HEK293T (cell line): Measurements from ENCODE around the gene WDR38.

ENCODE experiments used
- FOXK2 ChIP-seq: fragments of 450-650 bp; IDR thresholded peaks from 2 replicates; pipeline ENCODE4 v1.6.1; 2016; ENCODE audit warnings: mild to moderate bottlenecking
- FOXM1 ChIP-seq: fragments of 450-650 bp; IDR thresholded peaks from 2 replicates; pipeline ENCODE4 v1.6.1; 2017; ENCODE audit warnings: mild to moderate bottlenecking, borderline replicate concordance
- HDGF ChIP-seq: fragments of 450-650 bp; IDR thresholded peaks from 2 replicates; pipeline ENCODE4 v1.6.1; 2017; ENCODE audit warnings: antibody characterized with exemption, borderline replicate concordance
- NFRKB ChIP-seq: fragments of 450-650 bp; IDR thresholded peaks from 2 replicates; pipeline ENCODE4 v1.6.1; 2016; ENCODE audit warnings: mild to moderate bottlenecking, moderate library complexity

DNA sequence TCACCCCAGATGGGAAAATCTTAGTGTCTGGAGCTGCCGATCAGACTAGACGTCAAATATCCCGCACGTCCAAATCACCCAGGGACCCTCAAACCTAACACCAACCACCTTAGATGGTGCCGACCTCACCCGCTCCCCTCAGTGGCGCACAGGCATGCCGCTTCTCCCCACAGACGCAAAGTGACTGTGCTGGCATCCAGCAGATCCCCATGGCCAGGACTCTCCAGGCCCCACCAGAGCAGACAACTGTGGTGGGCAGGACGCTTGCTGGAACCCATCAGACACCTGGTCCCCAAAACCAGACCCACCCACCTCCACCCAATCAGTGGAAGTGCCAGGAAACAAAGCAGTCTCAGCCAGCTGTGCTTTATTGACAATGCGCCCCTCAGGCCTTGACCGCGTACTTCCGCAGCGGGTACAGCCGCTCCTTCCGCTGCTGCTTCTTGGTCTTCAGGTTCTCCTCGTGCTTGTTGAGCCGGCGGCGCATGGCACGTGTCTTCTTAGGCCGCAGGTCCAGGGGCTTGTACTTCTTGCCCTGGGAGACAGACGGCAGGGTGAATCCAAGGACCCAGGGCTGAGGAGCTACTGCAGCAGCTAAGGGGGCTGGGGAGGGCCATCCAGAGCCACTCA, 4.4 kb downstream of the WDR38 start:
- TF ChIP-seq FOXK2 (no peak), HDGF (no peak), FOXM1 (no peak), NFRKB (no peak)
